ENCODE results near the gene ATG14.
"Not testable (repeated sequence)": the region's sequence is repeated elsewhere in the genome, so short reads cannot be mapped to it uniquely, and the experiment has no call there.

ATG14 gene

GRCh38 chr14:55387121-55387520 lies 24.5 kb downstream of the ATG14 start:
- no peak overlapping the region for H3K4me3 ChIP-seq (ENCODE audit: insufficient read length, low read depth)
- no peak for DNase-seq (ENCODE audit: low read depth, low spot score)
- H3K9ac ChIP-seq (ENCODE audit: insufficient read length, low read depth): no peak overlapping the region
- no peaks in the 10 kb centered on the region for H3K9me3 ChIP-seq (ENCODE audit: insufficient read depth, low read length)
- no peaks in the 10 kb centered on the region for H3K4me1 ChIP-seq (ENCODE audit: insufficient read depth, insufficient read length)
- peaks cover 34% of the 10 kb centered on the region for H3K36me3 ChIP-seq (ENCODE audit: insufficient read depth, insufficient read length, low read length)
- no peaks in the 10 kb centered on the region for H3K27me3 ChIP-seq (ENCODE audit: insufficient read depth, insufficient read length)
- TF ChIP-seq ZNF274 (IDR thresholded peaks at IDR 0.05; ENCODE audit: low read depth, low read length) (no peak), SUZ12 (IDR thresholded peaks at IDR 0.05; ENCODE audit: extremely low read depth, insufficient read depth, insufficient read length) (no peak), YY1 (IDR thresholded peaks at IDR 0.05; ENCODE audit: insufficient read depth, insufficient read length) (no peak)

GRCh38 chr14:55386037-55386808 lies 25.4 kb downstream of the ATG14 start:
- Histone ChIP-seq H3K9ac (ENCODE audit: insufficient read length, low read depth) (no peak overlapping the region), H3K9me3 (ENCODE audit: insufficient read depth, low read length) (no peaks in the 10 kb centered on the region), H3K36me3 (ENCODE audit: insufficient read depth, insufficient read length, low read length) (peaks cover 41% of the 10 kb centered on the region), H3K4me1 (ENCODE audit: insufficient read depth, insufficient read length) (no peaks in the 10 kb centered on the region), H3K4me3 (ENCODE audit: insufficient read length, low read depth) (no peak overlapping the region), H3K27me3 (ENCODE audit: insufficient read depth, insufficient read length) (no peaks in the 10 kb centered on the region)
- TF ChIP-seq SUZ12 (IDR thresholded peaks at IDR 0.05; ENCODE audit: extremely low read depth, insufficient read depth, insufficient read length) (no peak), ZNF274 (IDR thresholded peaks at IDR 0.05; ENCODE audit: low read depth, low read length) (no peak), YY1 (IDR thresholded peaks at IDR 0.05; ENCODE audit: insufficient read depth, insufficient read length) (no peak)
- no peak for DNase-seq (ENCODE audit: low read depth, low spot score)

GRCh38 chr14:55384536-55384935 lies 27.1 kb downstream of the ATG14 start:
- DNase-seq (ENCODE audit: low read depth, low spot score): no peak
- Histone ChIP-seq H3K27me3 (ENCODE audit: insufficient read depth, insufficient read length) (no peaks in the 10 kb centered on the region), H3K9me3 (ENCODE audit: insufficient read depth, low read length) (no peaks in the 10 kb centered on the region), H3K9ac (ENCODE audit: insufficient read length, low read depth) (no peak overlapping the region), H3K4me3 (ENCODE audit: insufficient read length, low read depth) (no peak overlapping the region), H3K4me1 (ENCODE audit: insufficient read depth, insufficient read length) (no peaks in the 10 kb centered on the region), H3K36me3 (ENCODE audit: insufficient read depth, insufficient read length, low read length) (peaks cover 55% of the 10 kb centered on the region)
- TF ChIP-seq SUZ12 (IDR thresholded peaks at IDR 0.05; ENCODE audit: extremely low read depth, insufficient read depth, insufficient read length) (no peak), ZNF274 (IDR thresholded peaks at IDR 0.05; ENCODE audit: low read depth, low read length) (no peak), YY1 (IDR thresholded peaks at IDR 0.05; ENCODE audit: insufficient read depth, insufficient read length) (no peak)

- TF ChIP-seq YY1 (IDR thresholded peaks at IDR 0.05; ENCODE audit: insufficient read depth, insufficient read length) (no peak), ZNF274 (IDR thresholded peaks at IDR 0.05; ENCODE audit: low read depth, low read length) (no peak), SUZ12 (IDR thresholded peaks at IDR 0.05; ENCODE audit: extremely low read depth, insufficient read depth, insufficient read length) (no peak)
- Histone ChIP-seq H3K9me3 (ENCODE audit: insufficient read depth, low read length) (no peaks in the 10 kb centered on the region), H3K36me3 (ENCODE audit: insufficient read depth, insufficient read length, low read length) (peaks cover 53% of the 10 kb centered on the region), H3K9ac (ENCODE audit: insufficient read length, low read depth) (no peak overlapping the region), H3K27me3 (ENCODE audit: insufficient read depth, insufficient read length) (no peaks in the 10 kb centered on the region), H3K4me1 (ENCODE audit: insufficient read depth, insufficient read length) (no peaks in the 10 kb centered on the region), H3K4me3 (ENCODE audit: insufficient read length, low read depth) (no peak overlapping the region)
- DNase-seq (ENCODE audit: low read depth, low spot score): no peak
Measured at GRCh38 chr14:55383541-55384140, 28.0 kb downstream of the ATG14 start.

GRCh38 chr14:55383056-55383466 lies 28.6 kb downstream of the ATG14 start:
- peaks cover 54% of the 10 kb centered on the region for H3K36me3 ChIP-seq (ENCODE audit: insufficient read depth, insufficient read length, low read length)
- not testable (repeated sequence) for DNase-seq (ENCODE audit: low read depth, low spot score); H3K4me3 ChIP-seq (ENCODE audit: insufficient read length, low read depth); H3K27me3 ChIP-seq (ENCODE audit: insufficient read depth, insufficient read length); H3K4me1 ChIP-seq (ENCODE audit: insufficient read depth, insufficient read length); H3K9me3 ChIP-seq (ENCODE audit: insufficient read depth, low read length); H3K9ac ChIP-seq (ENCODE audit: insufficient read length, low read depth)

GRCh38 chr14:55382483-55382882 lies 29.1 kb downstream of the ATG14 start:
- H3K4me1 ChIP-seq (ENCODE audit: insufficient read depth, insufficient read length): no peaks in the 10 kb centered on the region
- DNase-seq (ENCODE audit: low read depth, low spot score): no peak
- H3K27me3 ChIP-seq (ENCODE audit: insufficient read depth, insufficient read length): no peaks in the 10 kb centered on the region
- TF ChIP-seq ZNF274 (IDR thresholded peaks at IDR 0.05; ENCODE audit: low read depth, low read length) (no peak), SUZ12 (IDR thresholded peaks at IDR 0.05; ENCODE audit: extremely low read depth, insufficient read depth, insufficient read length) (no peak), YY1 (IDR thresholded peaks at IDR 0.05; ENCODE audit: insufficient read depth, insufficient read length) (no peak)
- peaks cover 51% of the 10 kb centered on the region for H3K36me3 ChIP-seq (ENCODE audit: insufficient read depth, insufficient read length, low read length)
- H3K9ac ChIP-seq (ENCODE audit: insufficient read length, low read depth): no peak overlapping the region
- no peaks in the 10 kb centered on the region for H3K9me3 ChIP-seq (ENCODE audit: insufficient read depth, low read length)
- H3K4me3 ChIP-seq (ENCODE audit: insufficient read length, low read depth): no peak overlapping the region

GRCh38 chr14:55381561-55381960 lies 30.1 kb downstream of the ATG14 start:
- H3K9ac ChIP-seq (ENCODE audit: insufficient read length, low read depth): no peak overlapping the region
- H3K9me3 ChIP-seq (ENCODE audit: insufficient read depth, low read length): no peaks in the 10 kb centered on the region
- no peak for TF ChIP-seq ZNF274 (IDR thresholded peaks at IDR 0.05; ENCODE audit: low read depth, low read length)
- no peak for TF ChIP-seq YY1 (IDR thresholded peaks at IDR 0.05; ENCODE audit: insufficient read depth, insufficient read length)
- TF ChIP-seq SUZ12 (IDR thresholded peaks at IDR 0.05; ENCODE audit: extremely low read depth, insufficient read depth, insufficient read length): no peak
- H3K4me3 ChIP-seq (ENCODE audit: insufficient read length, low read depth): no peak overlapping the region
- H3K4me1 ChIP-seq (ENCODE audit: insufficient read depth, insufficient read length): no peaks in the 10 kb centered on the region
- no peak for DNase-seq (ENCODE audit: low read depth, low spot score)
- peaks cover 51% of the 10 kb centered on the region for H3K36me3 ChIP-seq (ENCODE audit: insufficient read depth, insufficient read length, low read length)
- H3K27me3 ChIP-seq (ENCODE audit: insufficient read depth, insufficient read length): no peaks in the 10 kb centered on the region

Measured in NT2/D1 (cell line).